Loucy (cell line): ENCODE measurements around the gene IMPG1.
A peak's percentile ranks its signal among the peaks of the same experiment; 100 is the strongest.

Source experiments
- H2AFZ ChIP-seq: fragments of 200-600 bp; sonication (generic); 2 replicates; pipeline ENCODE4 v1.6.0; 2016; ENCODE audit warnings: antibody characterized with exemption, mild to moderate bottlenecking, low read length, moderate library complexity
- H3F3A ChIP-seq: fragments of 200-600 bp; 2 replicates; pipeline ENCODE4 v1.6.0; 2016; ENCODE audit warnings: antibody characterized with exemption, low read depth, mild to moderate bottlenecking
- H3K27me3 ChIP-seq: fragments of 200-600 bp; sonication (generic); 2 replicates; pipeline ENCODE4 v1.6.1; 2014; ENCODE audit warnings: low read length, mild to moderate bottlenecking; ENCODE audit not compliant: insufficient read depth, poor library complexity, severe bottlenecking
- H3K36me3 ChIP-seq: fragments of 200-600 bp; sonication (generic); 2 replicates; pipeline ENCODE4 v1.6.1; 2016; ENCODE audit warnings: low read length; ENCODE audit not compliant: insufficient read depth
- H3K4me1 ChIP-seq: fragments of 200-600 bp; sonication (generic); 2 replicates; pipeline ENCODE4 v1.5.1; 2014; ENCODE audit warnings: low read length, mild to moderate bottlenecking; ENCODE audit not compliant: insufficient read depth, poor library complexity, severe bottlenecking
- H3K4me2 ChIP-seq: fragments of 200-600 bp; sonication (generic); 2 replicates; pipeline ENCODE4 v1.6.0; 2014; ENCODE audit warnings: antibody characterized with exemption, low read length, low read depth, mild to moderate bottlenecking; ENCODE audit not compliant: poor library complexity, severe bottlenecking
- H3K4me3 ChIP-seq: fragments of 200-600 bp; sonication (generic); 2 replicates; pipeline ENCODE4 v1.5.1; 2014; ENCODE audit warnings: low read length, mild to moderate bottlenecking, mixed read lengths; ENCODE audit not compliant: poor library complexity, severe bottlenecking
- H3K79me2 ChIP-seq: fragments of 200-600 bp; sonication (generic); 2 replicates; pipeline ENCODE4 v1.6.1; 2014; ENCODE audit warnings: low read length; ENCODE audit not compliant: insufficient read depth
- H3K9ac ChIP-seq: fragments of 200-600 bp; sonication (generic); 2 replicates; pipeline ENCODE4 v1.6.0; 2014; ENCODE audit warnings: mild to moderate bottlenecking, low read depth, low read length, moderate library complexity; ENCODE audit not compliant: poor library complexity, severe bottlenecking
- H3K9me2 ChIP-seq: fragments of 200-600 bp; sonication (generic); replicated peaks from 2 replicates; pipeline ENCODE4 v1.6.1; 2016; ENCODE audit warnings: low read depth, low read length, mixed read lengths
- H3K9me3 ChIP-seq: fragments of 200-600 bp; sonication (generic); 2 replicates; pipeline ENCODE4 v1.6.1; 2014; ENCODE audit warnings: mild to moderate bottlenecking, antibody characterized with exemption, low read length, low read depth; ENCODE audit not compliant: insufficient read depth
- H4K20me1 ChIP-seq: fragments of 200-600 bp; sonication (generic); 2 replicates; pipeline ENCODE4 v1.6.0; 2014; ENCODE audit warnings: antibody characterized with exemption, low read length, mild to moderate bottlenecking; ENCODE audit not compliant: insufficient read depth, poor library complexity, severe bottlenecking
- EZH2phosphoT487 ChIP-seq: fragments of 200-600 bp; IDR thresholded peaks from 2 replicates; pipeline ENCODE4 v1.6.1; 2018; ENCODE audit warnings: antibody characterized with exemption, mild to moderate bottlenecking, moderate library complexity, borderline replicate concordance
- TF ChIP-seq, protein P1 (sequence below): fragments of 200-600 bp; sonication (generic); conservative IDR thresholded peaks from 2 replicates; pipeline ENCODE4 v1.5.1; 2014; ENCODE audit warnings: mild to moderate bottlenecking, antibody characterized with exemption, low read length

Gene IMPG1

DNA sequence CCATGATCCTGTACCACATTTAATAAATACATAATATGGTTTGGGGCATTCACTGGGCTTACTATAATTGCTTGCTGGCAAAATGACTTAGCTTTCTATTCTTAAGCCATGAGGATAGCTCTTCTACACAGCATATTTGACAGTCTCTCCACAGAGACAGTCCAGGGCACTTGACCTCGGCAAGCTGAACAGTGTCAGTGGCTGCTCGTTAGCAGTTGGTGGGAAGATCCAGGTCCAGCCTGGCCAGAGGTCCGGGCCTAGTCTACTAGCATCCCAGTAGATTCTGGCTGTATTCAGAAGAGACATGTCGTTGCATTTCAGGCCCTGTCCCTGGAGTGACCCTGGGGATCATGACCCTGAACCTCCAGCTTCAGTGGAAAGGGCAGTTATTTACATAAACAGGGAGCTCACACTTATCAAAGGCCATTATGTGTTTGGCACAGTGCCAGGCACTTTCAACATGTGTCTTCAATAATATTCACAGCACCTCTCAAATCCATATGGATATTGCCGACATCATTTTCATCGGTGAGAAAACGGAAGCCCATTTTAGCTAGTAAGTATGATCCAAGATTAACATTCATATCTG, 139.0 kb downstream of the IMPG1 start:
- no peaks in the 10 kb centered on the region for H3K4me1 ChIP-seq
- H3K27me3 ChIP-seq: no peaks in the 10 kb centered on the region
- no peak for TF ChIP-seq EZH2phosphoT487
- TF ChIP-seq, protein P1, sequence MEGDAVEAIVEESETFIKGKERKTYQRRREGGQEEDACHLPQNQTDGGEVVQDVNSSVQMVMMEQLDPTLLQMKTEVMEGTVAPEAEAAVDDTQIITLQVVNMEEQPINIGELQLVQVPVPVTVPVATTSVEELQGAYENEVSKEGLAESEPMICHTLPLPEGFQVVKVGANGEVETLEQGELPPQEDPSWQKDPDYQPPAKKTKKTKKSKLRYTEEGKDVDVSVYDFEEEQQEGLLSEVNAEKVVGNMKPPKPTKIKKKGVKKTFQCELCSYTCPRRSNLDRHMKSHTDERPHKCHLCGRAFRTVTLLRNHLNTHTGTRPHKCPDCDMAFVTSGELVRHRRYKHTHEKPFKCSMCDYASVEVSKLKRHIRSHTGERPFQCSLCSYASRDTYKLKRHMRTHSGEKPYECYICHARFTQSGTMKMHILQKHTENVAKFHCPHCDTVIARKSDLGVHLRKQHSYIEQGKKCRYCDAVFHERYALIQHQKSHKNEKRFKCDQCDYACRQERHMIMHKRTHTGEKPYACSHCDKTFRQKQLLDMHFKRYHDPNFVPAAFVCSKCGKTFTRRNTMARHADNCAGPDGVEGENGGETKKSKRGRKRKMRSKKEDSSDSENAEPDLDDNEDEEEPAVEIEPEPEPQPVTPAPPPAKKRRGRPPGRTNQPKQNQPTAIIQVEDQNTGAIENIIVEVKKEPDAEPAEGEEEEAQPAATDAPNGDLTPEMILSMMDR: no peak
- no peak overlapping the region for H2AFZ ChIP-seq
- no peak overlapping the region for H3K4me2 ChIP-seq
- H4K20me1 ChIP-seq: no peaks in the 10 kb centered on the region
- H3F3A ChIP-seq: no peaks in the 10 kb centered on the region
- H3K9me3 ChIP-seq: no peaks in the 10 kb centered on the region
- H3K9ac ChIP-seq: no peak overlapping the region
- no peak overlapping the region for H3K4me3 ChIP-seq
- no peaks in the 10 kb centered on the region for H3K79me2 ChIP-seq
- H3K9me2 ChIP-seq: no peaks in the 10 kb centered on the region
- no peaks in the 10 kb centered on the region for H3K36me3 ChIP-seq

DNA sequence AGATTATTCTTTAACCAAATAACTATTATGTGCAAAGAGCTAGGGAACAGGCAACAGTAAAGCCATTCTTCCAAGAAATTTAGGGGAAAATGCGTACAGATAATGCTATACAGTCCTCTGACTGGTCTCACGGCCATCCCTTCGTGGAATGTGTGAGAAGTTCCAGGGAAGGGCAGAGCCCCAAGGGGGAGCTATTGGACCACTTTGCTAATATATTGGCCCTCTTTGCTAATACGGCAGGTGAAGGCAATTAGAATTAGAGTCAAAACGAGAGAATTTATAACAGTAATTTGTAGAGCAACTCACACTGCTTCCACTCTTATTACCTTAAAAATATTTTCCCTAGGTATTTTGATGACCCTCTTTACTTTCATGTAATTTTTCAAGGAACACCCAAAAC, 140.4 kb downstream of the IMPG1 start:
- Histone ChIP-seq H3K79me2 (no peaks in the 10 kb centered on the region), H3K9ac (no peak overlapping the region), H3F3A (no peaks in the 10 kb centered on the region), H3K9me3 (no peaks in the 10 kb centered on the region), H3K27me3 (no peaks in the 10 kb centered on the region), H3K36me3 (no peaks in the 10 kb centered on the region), H2AFZ (no peak overlapping the region), H3K4me2 (no peak overlapping the region), H4K20me1 (no peaks in the 10 kb centered on the region), H3K4me1 (no peaks in the 10 kb centered on the region), H3K9me2 (no peaks in the 10 kb centered on the region), H3K4me3 (no peak overlapping the region)
- TF ChIP-seq, protein P1: peak; percentile 63
- no peak for TF ChIP-seq EZH2phosphoT487

DNA sequence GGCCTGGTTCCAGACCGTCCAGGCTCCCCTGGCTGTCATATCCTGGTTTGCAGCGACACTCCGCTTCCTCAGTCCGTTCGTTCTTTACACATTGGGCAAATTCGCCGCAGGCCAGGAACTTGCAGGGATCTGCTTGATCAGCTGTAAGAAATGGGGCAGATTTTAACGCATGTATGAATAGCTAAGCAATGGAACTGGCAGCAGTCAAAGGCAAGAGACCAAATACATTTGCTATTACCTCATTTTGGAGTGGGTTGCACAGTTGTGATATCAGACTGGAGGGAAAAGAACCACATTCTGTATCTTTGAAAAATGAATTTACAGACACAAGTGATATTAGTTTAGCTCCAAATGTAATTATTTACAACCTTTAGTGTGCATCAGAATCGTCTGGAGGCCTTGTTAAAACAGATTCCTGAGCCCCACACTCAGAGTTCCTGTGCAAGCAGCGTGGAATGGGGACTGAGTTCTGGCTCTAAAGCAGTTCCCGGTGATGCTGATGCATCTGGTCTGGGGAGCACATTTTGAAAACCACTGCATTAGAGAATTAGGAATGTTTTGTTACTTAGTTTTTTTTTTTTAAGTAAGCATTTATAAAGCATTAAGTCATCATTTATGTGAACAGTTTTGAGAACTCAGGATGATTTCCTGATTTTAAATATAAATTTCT, 141.3 kb downstream of the IMPG1 start:
- Histone ChIP-seq H3K9me3 (no peaks in the 10 kb centered on the region), H3F3A (no peaks in the 10 kb centered on the region), H3K4me2 (no peak overlapping the region), H3K4me3 (no peak overlapping the region), H3K9ac (no peak overlapping the region), H3K36me3 (no peaks in the 10 kb centered on the region), H3K79me2 (no peaks in the 10 kb centered on the region), H3K9me2 (no peaks in the 10 kb centered on the region), H2AFZ (no peak overlapping the region), H3K4me1 (no peaks in the 10 kb centered on the region), H3K27me3 (no peaks in the 10 kb centered on the region), H4K20me1 (no peaks in the 10 kb centered on the region)
- TF ChIP-seq EZH2phosphoT487: no peak
- TF ChIP-seq, protein P1: no peak
